HG03565 (cell line): ENCODE results near the gene TIGD1.
"Not testable (repeated sequence)": the region's sequence is repeated elsewhere in the genome, so short reads cannot be mapped to it uniquely, and the experiment has no call there.

ENCODE experiments used
- ATAC-seq: cut with Tn5 transposase; IDR thresholded peaks from one replicate; pipeline ENCODE4 v1.9.1; 2021; ENCODE audit warnings: mild to moderate bottlenecking, moderate library complexity; ENCODE audit not compliant: unreplicated experiment

Gene TIGD1

GRCh38 chr2:232571026-232571474, 20.7 kb upstream of the TIGD1 start:
- ATAC-seq = no peak

DNA sequence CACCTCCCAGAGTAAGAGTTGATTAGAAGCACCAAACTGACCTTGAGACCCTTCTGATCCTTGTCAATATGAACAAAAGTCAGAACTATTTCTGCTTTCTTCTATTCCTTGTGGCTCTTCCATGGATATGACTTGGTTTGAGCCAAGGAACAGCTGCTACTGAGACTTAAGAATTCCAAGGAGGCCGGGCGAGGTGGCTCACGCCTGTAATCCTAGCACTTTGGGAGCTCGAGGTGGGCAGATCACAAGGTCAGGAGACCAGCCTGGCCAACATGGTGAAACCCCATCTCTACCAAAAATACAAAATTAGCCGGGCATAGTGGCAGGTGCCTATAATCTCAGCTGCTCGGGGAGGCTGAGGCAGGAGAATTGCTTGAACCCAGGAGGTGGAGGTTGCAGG, 20.1 kb upstream of the TIGD1 start:
- not testable (repeated sequence) for ATAC-seq

GRCh38 chr2:232569541-232569940, 19.2 kb upstream of the TIGD1 start:
- ATAC-seq = no peak

DNA sequence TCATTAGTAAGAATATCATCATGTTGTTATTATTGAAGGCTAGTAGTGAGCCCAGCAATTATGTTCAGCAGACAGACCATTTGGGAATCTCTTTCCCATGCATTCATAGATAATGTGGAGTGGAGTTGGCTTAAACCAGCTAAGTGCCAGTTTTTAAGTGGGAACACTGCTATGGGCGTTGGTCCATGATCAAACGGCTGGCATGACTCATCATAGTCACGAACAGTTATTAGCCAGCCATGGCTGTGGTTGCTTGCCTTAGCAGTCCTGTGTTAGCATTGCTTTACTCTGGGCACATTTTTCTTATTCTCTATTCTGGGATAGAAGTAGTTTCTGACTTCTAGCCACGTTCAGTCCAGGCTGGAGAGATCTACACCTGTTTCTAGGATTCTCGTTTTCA, 17.8 kb upstream of the TIGD1 start:
- no peak for ATAC-seq

DNA sequence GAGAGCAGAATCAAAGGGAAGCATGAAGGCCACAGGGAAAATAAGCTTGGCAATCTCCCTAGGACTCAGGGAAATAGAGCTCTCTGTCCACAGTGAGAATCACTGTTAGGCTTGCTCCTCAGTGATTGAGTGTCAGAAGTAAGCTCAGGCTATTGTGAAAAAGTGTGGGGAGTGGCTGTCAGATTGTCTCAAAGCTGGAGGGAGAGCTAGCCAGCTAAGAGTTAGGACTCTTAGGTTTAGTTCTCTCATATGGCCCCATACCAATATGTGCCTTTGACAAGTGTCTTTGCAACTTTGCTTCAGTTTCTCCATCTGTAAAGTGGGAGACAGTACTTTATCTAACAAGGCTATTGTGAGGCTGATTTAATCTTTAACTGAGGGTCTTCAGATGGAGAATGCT, 17.4 kb upstream of the TIGD1 start:
- ATAC-seq = no peak

GRCh38 chr2:232563580-232563979, 13.2 kb upstream of the TIGD1 start:
- ATAC-seq = no peak

DNA sequence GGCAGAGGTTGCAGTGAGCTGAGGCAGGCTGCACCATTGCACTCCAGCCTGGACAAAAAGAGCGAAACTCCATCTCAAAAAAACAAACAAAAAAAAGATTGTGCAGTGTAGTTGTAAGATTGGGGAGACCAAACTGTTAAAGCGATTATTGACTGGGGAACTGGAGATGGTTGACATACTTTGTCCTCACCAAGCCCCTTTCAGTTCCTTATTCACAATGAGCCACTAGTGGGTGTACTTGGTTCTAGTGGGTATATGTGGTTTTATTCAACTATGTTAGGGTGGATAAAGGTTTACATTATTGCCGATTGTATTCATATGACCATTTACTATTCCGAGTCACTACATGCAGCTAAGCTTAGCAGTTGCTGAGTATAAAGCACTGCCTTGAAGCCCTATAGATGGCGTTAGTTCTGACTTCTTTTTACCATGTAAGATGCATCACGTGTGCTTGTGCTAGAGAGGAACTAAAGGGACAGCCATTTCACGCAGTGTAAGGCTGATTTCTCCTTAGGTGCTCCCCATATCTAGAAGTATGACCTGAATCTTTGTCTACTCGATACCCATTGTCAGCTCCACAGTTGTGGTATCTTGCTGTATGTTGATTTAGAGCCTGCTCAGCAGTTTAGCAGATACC, 12.3 kb upstream of the TIGD1 start:
- no peak for ATAC-seq

DNA sequence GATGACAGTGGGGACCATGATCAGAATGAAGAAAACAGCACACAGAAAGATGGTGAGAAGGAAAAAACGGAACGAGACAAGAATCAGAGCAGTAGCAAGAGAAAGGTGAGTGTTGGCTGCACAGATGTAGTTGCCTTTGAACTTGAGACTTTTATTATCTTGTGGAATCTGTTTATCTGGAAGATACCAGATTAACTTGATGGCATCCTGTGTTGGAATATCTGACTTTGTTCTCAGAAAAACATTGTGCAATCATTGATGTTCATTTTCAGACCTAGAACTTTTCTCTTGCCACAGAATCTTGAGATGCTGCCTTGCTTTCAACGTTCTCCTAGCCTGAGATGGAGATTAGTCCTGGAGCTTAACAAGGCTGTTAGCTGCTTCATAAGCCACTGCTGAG, 6.1 kb upstream of the TIGD1 start:
- no peak for ATAC-seq

DNA sequence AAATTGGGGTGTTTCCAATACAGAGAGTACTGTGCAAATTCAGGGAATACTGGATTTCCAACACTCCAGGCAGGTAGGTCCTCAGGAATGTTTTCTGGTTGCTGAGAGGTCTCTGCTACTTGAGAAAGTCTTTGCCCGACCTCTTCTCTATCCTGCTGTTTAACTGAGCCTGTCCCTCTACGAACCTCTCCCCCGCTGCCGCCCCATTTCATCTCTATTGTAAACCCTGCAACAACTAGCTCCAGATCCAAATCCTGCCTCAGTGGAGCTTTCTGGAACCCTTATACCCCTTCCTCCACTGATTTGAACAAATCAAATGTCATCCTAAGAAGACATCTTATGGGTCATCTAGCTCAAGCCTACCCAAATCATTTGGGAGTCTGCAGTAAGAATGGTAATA, 1.4 kb upstream of the TIGD1 start:
- no peak for ATAC-seq

GRCh38 chr2:232551250-232551638, 887 bp upstream of the TIGD1 start:
- no peak for ATAC-seq

DNA sequence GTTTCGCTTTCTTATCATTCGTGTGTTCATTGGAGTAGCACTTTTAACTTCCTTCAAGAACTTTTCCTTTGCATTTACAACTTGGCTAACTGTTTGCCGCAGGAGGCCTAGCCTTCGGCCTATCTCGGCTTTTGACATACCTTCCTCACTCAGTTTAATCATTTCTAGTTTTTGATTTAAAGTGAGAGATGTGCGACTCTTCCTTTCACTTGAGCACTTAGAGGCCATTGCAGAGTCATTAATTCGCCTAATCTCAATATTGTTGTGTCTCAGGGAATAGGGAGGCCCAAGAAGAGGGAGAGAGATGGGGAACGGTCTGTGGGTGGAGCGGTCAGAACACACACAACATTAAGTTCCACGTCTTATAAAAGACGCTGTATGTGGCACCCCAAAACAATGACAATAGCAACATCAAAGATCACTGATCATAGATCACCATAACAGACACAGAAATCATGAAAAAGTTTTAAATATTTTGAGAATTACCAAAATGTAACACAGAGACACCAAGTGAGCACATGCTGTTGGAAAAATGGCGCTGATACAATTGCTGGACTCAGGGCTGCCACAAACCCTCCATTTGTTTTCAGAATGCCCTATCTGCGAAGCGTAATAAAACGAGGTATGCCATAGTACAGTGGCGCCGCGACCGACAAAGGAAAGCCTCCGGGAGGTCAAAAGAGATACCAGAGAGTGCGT, 553 bp downstream of the TIGD1 start:
- ATAC-seq = no peak

DNA sequence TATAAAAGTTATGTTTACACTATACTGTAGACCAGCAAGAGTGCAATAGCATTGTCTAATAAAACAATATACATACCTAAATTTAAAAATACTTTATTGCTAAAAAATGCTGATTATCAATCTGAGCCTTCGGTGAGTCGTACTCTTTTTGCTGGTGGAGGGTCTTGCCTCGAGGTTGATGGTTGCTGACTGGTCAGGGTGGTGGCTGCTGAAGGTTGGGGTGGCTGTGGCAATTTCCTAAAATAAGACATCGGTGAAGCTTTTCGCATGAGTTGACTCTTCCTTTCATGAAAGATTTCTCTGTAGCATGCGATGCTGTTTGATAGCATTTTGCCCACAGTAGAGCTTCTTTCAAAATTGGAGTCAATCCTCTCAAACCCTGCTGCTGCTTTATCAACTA, 2.4 kb downstream of the TIGD1 start:
- no peak for ATAC-seq

DNA sequence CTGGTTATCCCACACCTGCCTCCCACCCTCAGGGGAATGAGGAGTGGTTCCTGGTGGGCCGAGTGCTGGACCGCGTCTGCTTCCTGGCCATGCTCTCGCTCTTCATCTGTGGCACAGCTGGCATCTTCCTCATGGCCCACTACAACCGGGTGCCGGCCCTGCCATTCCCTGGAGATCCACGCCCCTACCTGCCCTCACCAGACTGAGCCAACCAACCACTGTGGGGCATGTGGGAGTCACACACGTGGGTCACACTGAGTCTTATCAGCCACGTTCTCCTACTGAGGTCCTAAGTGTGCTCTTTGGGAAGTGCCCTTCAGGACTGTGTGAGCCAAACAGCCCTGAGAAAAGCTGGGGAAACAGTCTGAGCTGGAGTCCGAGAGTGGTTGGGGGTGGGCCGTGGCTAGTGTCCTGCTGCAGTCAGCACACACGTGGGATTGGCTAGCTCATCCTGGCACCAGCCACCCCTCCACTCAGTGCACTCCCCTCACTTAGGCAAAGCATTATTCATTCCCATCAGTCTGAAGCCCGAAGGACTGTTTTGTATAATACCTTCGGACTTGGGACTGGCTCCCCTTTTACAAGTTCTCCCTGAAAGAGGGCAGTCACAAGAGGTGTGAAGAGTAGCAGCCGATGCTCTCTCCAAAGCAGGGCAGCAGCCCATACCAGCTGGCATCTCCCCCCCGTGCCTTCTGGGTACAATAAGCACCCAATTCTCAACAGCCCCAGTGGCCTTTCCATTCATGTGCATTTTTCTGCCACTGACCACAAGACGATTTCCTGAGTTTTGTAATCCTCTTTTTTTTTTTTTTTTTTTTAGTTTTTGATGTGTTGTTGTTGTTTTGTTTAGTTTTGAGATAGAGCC, 4.6 kb downstream of the TIGD1 start:
- no peak for ATAC-seq

DNA sequence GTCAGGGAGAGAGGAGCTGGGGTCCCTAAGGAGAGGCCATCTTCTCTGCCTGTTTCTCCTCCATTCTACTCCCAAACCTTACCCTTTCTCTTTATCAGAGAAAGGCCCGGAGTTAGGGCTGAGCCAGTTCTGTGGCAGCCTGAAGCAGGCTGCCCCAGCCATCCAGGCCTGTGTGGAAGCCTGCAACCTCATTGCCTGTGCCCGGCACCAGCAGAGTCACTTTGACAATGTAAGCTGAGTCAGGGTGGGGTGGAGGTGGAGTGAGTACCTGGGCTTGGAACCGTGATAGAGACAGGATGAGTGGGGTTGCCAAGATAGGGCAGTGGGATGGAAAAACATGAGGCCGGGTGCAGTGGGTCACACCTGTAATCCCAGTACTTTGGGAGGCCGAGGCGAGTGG, 5.7 kb downstream of the TIGD1 start:
- ATAC-seq = no peak

DNA sequence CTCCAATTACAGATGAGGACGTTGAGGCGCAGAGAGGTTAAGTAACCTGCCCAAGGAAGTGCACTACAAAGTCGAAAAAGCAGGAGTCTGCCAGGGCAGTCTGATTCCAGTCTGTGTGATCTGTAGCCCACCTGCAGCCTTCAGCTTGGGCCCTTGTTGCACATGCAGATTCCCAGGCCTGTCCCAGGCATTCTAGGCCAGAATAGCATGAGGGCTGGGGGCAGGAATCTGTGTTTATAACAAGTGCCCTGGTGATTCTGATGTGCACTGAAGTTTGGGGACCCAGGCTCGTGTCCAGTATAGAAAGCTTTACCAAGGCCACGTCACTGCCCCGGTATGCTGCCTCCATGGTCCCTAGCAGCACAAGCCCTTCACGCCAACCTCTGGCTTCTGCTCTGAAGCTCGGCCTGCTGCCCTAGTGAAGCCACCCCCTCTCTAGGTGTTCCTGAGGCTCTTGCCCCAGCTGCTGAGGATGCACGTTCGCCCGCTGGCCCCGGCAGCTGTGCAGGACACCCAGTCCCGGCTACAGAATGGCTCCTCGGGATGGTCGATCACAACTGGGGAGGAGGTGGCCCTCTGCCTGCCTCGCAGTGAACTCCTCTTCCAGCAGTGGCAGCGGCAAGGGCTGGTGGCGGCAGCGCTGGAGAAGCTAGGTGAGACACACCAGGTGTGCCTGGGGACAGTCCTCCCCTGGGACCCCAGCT, 6.3 kb downstream of the TIGD1 start:
- ATAC-seq = no peak

- no peak for ATAC-seq
Measured at GRCh38 chr2:232543491-232543890, 6.9 kb downstream of the TIGD1 start.

- ATAC-seq = no peak
Measured at GRCh38 chr2:232542715-232543467, 7.5 kb downstream of the TIGD1 start.

DNA sequence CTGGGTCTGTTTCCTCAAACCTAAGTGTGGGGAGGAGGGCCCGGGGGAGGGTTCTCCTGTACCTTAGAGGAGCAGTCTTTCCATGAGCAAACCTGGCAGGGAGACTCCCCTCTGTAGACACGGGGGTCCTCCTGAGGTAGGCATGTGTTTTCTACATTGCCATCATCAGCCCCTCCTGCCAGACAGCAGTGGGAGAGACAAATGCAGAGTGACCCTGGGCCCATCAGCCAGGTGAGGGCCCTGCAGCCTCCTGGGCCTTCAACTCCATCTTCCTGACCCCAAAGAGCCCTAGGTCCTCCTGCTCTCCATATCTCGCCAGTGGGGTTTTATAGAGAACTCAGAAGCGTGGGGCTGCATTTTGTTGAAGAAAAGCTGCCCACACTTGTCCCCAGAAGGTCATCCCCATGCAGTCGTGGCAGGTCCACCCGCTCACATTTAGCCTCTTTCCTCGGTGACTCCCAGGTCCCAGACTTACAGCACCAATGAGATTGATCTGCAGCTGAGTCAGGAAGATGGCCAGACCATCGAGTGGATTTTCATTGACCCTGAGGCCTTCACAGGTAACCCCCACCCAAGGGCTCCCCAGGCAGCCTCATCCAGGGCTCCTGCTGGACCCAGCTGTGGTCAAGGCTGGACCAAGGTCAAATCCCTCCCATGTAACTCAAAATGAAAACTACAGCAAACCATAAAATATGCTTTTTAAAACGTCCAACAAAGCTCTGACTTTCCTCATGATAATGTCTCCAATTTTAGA, 8.2 kb downstream of the TIGD1 start:
- ATAC-seq = no peak

DNA sequence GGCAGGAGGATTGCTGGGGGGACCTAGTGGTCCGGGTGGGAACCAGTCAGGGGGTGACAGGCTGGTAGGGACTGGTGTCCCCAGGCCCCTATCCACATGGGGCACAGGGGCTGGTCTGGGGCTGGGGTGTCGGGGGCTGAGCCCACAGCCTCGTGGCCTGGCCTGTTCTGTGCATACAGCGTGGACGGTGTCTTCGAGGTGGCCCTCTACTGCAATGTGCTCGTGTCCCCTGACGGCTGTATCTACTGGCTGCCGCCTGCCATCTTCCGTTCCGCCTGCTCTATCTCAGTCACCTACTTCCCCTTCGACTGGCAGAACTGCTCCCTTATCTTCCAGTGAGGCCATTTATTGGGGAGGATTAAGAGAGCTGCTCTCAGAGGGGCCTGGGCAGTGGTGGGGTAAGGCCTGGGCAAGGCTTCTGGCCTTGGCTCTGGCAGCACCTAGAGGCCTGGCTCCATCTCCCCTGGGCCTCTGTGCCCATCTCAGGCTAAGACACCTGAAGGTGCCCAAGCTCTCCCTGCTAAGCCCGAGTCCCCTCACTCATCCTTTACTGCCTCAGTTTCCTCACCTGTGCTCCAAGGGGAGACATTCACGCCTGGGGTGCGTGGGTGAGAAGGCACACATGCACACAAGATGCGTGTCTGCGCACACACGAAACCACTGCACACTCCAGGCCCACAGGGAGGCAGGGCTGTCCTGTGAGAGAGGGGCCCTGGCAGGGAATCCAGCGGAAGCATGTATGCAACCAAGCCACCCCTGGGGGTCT, 9.0 kb downstream of the TIGD1 start:
- ATAC-seq = no peak
